GM12878 (cell line): ENCODE results near the gene TRAF3IP1.

Experiments
- CTCF ChIP-seq, 3 experiments: IDR thresholded peaks in 2 of 3; conservative IDR thresholded peaks in 1 of 3; 2 replicates each; pipeline ENCODE4 v1.5.1; 2011; ENCODE audit warnings: low read depth in 3 of 3, low read length in 3 of 3, mild to moderate bottlenecking in 3 of 3, control low read depth in 2 of 3, moderate library complexity in 2 of 3, inconsistent platforms in 1 of 3, mixed read lengths in 1 of 3; ENCODE audit not compliant: control insufficient read depth in 2 of 3, insufficient read depth in 1 of 3; ENCODE audit errors: extremely low read depth in 1 of 3
- NFIC ChIP-seq: IDR thresholded peaks from 2 replicates; pipeline ENCODE4 v1.6.1; 2012; ENCODE audit warnings: low read depth, mild to moderate bottlenecking, inconsistent platforms, low read length, moderate library complexity
- RB1 ChIP-seq: fragments of 450-650 bp; formaldehyde crosslinking; IDR thresholded peaks from 2 replicates; pipeline ENCODE4 v1.6.1; 2017; ENCODE audit warnings: mild to moderate bottlenecking, borderline replicate concordance
- SPI1 ChIP-seq: IDR thresholded peaks from 2 replicates; pipeline ENCODE4 v1.6.1; 2011; ENCODE audit warnings: low read depth, mild to moderate bottlenecking, low read length, moderate library complexity, borderline replicate concordance; ENCODE audit not compliant: insufficient read depth
- TCF7 ChIP-seq: IDR thresholded peaks from 2 replicates; pipeline ENCODE4 v1.6.1; 2014; ENCODE audit warnings: antibody characterized with exemption, borderline replicate concordance
- TF ChIP-seq, protein P1 (sequence below): IDR thresholded peaks from 2 replicates; pipeline ENCODE4 v1.6.1; 2012; ENCODE audit warnings: low read depth, low read length, improper control_type of control experiment

DNA sequence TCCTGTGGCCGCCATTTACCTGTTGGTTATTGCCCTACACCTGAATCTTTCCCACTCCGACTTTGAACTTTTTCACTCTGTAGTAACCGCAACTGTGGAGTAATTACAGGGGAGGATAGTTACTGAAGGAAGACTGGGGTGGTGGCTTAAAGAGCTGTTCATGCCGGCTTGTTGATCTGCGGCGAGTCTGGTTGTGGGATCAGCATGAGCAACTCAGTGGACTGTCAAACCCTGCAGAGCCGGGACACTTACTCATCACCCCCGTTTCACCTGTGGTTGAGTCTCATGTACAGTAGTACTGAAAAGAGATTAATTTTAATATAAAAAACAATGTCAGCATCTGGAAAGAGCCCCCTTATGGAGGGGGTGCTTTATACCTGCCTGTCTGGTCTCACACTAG lies 108.5 kb downstream of the TRAF3IP1 start:
- no peak for TF ChIP-seq NFIC
- no peak for TF ChIP-seq CTCF (IDR thresholded peaks at IDR 0.05 in 2 of 3, conservative IDR thresholded peaks at IDR 0.05 in 1 of 3; ENCODE audit: control insufficient read depth in 2 of 3, extremely low read depth in 1 of 3, insufficient read depth in 1 of 3, low read depth in 3 of 3, low read length in 3 of 3)
- TF ChIP-seq, protein P1, sequence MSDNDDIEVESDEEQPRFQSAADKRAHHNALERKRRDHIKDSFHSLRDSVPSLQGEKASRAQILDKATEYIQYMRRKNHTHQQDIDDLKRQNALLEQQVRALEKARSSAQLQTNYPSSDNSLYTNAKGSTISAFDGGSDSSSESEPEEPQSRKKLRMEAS: no peak
- no peak for TF ChIP-seq SPI1
- no peak for TF ChIP-seq TCF7
- TF ChIP-seq RB1: no peak
